GM10266 (cell line): ENCODE data around the gene PTPA.

ENCODE experiments used
- DNase-seq: peaks from one replicate; pipeline ENCODE4 v3.0.0; 2012; ENCODE audit errors: extremely low spot score
- CTCF ChIP-seq: IDR thresholded peaks from 2 replicates; pipeline ENCODE4 v1.5.1; 2012; ENCODE audit warnings: mild to moderate bottlenecking, low read depth; ENCODE audit not compliant: control insufficient read depth, insufficient read depth; ENCODE audit errors: missing control alignments

The PTPA gene

GRCh38 chr9:129130791-129131190 is 19.6 kb downstream of the PTPA start:
- no peak for DNase-seq
- no peak for TF ChIP-seq CTCF

GRCh38 chr9:129131300-129132145 is 20.3 kb downstream of the PTPA start:
- TF ChIP-seq CTCF, result peak; percentile 92
- peak; percentile 77 for DNase-seq

GRCh38 chr9:129133082-129133481 is 21.9 kb downstream of the PTPA start:
- TF ChIP-seq CTCF, result no peak
- no peak for DNase-seq

- no peak for TF ChIP-seq CTCF
- DNase-seq, result no peak
Measured at GRCh38 chr9:129135476-129135875, 24.3 kb downstream of the PTPA start.

GRCh38 chr9:129136446-129137035 is 25.3 kb downstream of the PTPA start:
- TF ChIP-seq CTCF, result no peak
- DNase-seq, result no peak

- DNase-seq, result no peak
- no peak for TF ChIP-seq CTCF
Measured at GRCh38 chr9:129137292-129138143, 26.3 kb downstream of the PTPA start.
